ENCODE data around the gene TSFM. TPM values are rescaled to one million over a fixed set of nuclear protein-coding genes. Genes with fewer than 3 reads are reported as not detected.
"Not testable (repeated sequence)": the region's sequence is repeated elsewhere in the genome, so short reads cannot be mapped to it uniquely, and the experiment has no call there.

The TSFM gene
- polyA plus RNA-seq, 5 donors, result 24.1 to 37.1 (median 35.6) TPM

DNA sequence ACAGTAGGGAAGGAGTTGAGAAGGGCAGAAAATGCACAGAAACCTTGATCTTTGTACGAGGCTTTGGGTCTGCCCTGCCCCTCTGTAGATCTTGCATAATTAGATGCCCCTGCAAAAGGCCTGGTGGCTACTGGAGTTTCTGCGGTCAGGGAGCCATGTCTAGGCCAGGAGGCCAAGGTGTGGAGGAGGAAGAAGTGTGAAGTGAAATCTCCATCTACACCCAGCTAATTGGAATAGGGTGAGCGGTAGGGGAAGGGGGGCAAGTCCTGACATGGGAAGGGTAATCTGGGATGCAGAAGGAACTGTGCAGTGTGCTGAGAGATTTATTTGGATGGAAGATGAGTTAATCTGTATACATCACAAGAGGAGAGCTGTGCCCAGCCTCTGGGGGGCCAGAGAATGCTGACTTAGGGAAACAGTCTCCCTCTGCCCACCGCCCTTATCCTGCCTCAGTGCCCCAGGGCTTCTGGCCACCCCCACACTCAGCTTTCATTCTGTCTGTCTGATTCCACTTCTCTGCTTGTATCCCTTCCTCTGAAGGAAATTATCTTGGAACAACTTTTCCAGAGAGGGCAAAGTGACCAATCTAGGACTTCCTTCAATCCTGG lies 21.1 kb upstream of the TSFM start:
- DNase-seq, result no peak

DNA sequence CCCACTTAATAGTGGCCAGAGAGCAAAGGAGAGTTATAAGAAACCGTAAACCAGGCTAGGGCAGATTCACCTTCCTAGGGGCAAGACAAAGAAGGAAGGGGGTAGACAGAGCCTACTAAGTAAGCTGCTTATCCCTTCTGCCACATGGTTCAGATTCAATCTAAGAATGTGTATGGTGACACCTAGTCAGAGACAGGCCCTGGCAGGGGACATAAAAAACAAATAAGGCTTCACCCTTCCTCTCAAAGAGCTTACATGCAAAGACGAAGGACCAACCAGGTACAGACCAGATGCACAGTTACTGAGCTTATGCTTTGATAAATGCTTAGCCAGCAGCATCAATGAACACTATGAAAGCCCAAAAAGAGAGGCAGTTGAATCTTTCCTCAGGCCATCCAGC lies 20.1 kb upstream of the TSFM start:
- DNase-seq, result no peak

DNA sequence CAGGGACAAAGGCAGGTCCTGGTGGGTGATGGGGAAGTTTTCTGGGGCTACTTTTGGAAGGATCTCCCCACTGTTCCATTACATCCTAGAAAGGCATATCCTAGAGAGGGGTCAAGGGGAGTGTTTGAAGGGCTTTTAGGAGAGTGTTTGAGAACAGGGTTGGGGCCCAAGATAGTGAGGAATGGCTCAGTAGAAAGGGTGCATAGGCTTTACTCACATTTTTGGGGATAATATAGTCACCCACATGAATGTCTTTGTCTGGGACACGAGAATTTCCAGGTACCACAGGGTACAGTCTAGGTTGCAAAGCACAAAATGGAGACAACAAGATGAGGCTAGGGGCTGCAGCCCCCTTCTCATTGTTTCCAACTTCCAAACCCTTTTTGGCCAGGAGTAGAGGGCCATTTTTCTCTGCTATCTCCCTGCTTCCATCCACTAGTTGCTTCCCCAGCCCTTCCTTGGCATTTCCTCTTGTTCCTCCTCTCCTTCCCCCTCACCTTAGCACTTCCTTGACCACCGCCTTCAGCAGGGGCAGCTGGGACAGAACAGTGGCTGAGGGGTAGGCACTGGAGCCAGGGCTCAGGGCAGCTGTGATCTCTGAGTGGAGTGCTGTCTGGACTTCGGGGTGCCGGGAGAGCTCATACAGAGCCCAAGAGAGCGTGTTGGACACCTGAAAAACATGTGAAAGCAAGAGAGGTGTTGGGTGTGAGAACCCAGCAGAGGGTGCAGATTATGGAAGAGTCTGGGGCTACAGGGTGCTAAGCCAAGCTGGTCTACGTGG lies 18.5 kb upstream of the TSFM start:
- no peak for DNase-seq

DNA sequence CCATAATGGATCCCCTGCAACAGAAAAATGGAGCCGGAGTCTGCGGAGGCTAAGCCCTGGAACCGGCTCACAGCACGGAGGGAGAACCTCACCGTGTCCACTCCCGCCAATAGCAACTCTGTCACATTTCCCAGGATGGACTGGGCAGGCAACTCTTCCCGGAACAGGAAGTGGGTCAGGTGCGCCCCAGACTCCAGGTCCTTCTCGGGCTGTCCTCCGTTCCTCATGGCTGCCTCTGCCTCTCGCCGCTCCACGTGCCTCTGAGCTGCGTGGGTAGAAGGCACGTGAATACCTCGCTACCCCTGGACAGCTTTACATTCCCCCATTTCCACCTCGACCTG lies 18.0 kb upstream of the TSFM start:
- no peak for DNase-seq

DNA sequence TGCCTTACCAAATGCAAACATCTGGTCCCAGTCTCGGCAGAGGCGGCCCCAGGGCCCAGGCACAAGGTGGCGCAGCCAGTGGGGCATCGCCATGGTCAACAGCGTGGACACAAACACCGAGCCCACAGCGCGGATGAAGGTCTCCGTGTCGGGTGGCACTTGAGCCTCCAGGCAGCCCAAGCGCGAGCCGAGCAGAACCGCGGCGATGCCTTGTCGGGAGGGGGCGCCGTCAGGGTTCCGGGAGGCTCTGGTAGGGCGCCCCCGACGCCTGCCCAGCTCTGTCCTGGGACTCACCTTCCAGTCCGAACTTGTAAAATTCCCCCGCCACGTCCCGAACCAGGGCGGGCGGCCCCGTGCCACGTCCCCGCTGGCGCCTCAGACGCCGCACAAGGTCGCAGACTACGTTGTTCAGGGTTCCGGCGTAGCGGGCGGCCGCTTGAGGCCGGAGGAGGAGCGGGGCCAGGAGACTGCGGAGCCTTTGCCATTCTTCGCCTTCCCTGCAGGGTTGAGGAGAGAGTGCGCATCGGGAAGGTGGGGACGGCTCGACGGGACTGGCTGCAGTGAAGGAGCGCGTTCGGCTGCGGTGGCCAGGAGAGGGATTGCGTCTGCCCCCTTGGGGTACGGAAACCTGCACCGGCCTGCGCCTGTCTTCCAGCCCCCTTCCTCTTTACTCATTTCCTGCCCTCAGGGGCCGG lies 17.4 kb upstream of the TSFM start:
- DNase-seq, result no peak

DNA sequence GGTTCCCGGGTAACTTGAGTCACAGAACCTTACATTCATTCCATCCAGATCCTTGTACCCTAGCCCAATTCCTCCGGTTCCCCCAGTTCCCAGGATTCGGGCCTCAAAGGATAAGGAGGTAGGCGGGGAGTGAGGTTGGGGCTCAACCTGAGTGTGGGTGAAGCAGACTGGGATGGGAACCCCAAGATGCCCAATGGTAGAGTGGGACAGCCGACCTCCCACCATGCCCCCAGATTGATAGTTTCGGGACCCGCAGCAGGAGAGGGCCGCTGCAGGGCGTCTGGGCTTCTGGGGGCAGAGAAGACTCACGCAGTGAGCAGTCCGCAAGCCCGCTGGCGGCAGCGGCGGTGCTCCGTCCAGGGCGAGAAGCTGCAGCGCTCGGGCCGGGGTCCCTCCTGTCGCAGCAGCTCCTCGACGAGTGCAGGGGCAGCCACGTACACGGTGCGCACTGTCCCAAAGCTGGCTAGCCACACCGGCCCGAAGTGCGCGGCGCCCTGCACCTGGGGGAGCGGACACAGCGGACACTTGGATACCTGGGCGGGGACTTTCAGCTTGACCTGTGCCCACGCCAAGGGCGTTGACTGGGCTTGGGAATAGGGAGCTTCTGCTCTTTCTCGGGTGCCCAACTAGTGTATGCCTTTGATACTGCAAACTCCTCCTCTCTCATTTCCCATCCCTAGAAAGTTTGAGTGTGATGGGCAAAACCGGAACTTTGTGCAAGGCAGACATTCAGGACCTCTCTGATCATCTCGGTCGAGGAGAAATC lies 16.7 kb upstream of the TSFM start:
- no peak for DNase-seq

DNA sequence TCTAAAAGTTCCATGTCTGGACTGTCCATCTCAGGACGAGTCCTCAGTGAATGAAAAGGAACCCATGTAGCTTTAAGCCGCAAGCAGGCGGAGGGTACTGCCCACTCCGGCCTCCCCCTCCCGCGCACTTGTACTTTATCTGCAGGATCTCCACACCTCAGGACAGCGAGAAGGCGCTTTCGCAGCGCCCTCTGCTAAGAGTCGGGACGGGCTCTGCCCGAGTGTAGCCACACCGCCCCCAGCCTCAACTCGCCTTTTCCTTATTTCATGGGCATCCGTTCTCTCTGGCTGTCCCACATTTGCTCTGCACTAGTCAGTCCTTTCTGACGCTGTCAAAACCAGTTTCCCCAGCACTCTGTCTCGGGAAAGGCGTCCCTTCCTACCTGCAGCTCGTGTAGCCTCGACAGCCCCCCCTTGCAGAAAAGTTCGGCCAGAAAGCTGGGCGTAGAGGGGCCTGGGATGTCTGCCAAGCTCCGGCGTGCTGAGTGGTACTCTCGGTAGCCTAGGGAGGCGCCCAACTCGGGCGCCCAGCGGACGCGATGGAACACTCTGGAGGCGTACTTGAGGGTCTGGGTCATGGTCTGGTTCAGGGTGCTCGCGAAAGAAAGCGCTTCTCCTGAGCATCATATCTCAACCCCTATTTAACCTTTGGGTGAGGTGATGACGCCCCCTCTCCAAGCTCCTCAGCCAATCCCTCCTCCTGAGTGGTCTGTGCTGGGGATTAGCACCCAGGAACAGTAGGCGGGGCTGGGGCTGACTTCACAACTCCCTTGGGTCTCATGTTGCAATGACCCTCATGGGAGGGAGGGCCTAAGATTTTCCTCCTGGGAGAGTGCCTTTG lies 15.9 kb upstream of the TSFM start, which contains the start of gene CYP27B1:
TSS of gene CYP27B1 (minus strand) at position 615 of the 841 bp plus-strand sequence. CDS start at position 578, 37 bp downstream.
- no peak for DNase-seq

DNA sequence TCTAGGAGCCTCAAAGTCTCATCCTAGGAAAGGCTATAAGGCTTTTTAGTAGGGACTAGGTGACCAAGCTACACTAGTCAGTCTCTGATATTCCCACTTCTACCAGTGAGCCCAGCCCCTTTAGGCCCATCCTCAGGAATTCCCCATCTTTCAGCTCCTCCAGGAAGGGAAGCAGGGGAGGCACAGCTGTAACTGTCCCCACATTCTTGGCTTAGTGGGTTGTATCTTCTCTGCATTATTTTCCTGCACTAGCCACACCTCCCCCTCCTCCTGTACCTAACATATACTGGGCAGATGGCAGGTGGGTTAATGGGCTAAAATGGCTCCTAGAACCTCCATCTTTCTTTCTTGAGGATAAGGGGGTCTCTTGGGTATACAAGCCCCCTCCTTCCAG lies 15.3 kb upstream of the TSFM start:
- no peak for DNase-seq

DNA sequence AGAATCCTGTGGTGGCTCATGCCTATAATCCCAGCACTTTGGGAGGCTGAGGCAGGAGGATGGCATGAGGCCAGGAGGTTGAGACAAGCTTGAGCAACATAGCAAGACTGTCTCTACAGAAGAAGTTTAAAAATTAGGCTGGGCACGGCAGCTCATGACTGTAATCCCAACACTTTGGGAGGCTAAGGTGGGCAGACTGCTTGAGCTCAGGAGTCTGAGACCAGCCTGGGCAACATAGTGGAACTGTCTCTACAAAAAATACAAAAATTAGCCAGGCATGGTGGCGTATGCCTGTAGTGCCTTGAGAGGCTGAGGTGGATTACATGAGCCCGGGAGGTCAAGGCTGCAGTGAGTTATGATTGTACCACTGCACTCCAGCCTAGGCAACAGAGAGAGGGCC lies 14.7 kb upstream of the TSFM start:
- no peak for DNase-seq

DNA sequence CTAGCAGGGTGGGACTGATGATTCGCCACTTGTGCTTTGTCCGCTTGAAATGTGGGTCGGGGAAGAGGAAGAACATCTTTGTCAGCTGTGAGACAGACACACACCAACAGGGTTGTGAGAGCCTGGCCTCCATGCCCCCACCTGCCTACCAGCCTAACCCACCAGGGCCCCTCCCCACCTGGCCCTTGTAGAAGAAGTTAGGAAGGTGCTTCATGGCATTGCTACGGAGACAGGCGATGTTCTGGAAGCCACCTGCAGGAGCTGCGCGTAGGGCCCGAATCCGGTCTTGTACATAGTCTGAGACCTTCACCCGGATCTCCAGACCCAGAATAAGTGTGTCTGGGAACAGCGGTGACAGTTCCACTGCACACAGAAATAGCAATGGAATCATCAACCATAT lies 13.0 kb upstream of the TSFM start:
- DNase-seq, result no peak

DNA sequence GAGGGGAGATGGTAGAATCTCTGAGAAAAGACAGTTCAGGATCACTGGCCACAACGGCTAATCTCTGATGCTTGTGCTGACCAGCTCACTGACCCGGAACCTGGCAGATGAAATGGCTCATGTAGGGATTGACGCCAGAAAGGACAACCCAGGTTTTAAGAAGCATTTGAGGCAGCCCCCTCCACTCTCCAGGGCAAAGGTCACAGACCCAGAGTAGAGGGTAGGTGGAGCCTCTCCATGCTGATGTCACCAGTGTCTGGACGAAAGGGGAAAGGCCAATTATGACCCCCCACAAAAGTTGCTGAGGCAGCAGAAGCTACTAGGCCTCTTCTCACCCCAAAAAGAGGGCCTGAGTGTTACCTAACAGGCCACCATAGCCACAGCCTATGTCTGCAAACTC lies 11.9 kb upstream of the TSFM start:
- DNase-seq, result no peak

DNA sequence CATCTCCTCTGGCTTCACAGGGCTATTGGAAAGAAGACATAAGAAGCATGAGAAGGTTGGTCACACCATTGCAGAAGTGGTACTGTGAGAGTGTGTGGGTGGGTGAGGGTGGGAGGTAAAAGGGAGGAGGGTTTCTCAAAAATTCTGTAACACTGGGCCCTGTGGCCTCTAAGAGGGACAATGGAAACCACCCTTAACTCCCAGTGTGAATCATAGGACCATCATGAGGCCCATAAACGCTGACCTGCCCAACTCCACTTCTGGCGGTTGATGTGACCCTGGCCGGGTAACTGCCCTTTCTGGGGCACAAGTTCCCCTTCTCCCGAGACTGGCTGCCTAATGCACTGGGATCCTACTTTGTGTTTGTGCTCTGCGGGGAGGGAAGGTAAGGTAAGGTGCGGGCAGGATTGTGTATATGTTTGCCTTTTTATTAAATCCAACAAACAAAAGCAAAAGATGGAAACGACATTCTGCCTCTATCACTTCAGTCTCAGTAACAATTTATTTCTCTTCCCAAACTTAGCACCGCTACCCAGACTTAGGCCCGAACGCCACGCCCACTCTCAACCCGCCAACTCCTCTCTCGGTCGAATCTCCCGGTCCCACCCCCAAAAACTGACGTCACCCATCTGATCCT lies 11.2 kb upstream of the TSFM start:
- DNase-seq, result no peak

DNA sequence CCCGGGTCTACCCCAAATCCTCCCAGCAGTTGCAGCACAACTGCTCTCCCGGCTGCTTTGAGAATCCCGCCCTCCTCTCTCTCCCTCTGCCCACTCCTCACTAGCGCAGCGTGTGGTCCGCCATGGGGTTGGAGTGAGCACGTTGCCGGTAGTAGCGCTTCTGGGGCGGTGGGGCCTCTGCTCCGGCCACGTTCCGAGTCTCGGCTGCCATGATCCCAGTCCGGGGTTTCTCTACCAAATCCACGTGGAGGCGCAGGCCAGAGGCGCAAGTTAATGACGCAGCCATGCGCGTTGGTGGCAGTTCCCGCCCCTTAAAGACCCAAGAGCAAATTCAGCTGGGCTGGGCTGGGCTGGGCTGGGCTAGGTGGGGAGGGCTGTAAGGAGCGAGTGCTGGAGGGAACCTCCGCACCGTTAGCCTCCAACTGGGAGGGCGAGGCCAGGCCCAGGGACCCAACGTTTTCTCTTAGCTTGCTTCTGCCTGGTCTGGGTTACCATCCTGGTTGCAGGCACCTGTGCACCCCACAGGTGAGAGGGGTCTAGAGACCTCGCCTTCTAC lies 10.6 kb upstream of the TSFM start, which contains the start of gene METTL1:
TSS of gene METTL1 (minus strand) at position 233 of the 556 bp plus-strand sequence. CDS start at position 211, 22 bp downstream.
- peak; percentile 96 to 98 for DNase-seq

DNA sequence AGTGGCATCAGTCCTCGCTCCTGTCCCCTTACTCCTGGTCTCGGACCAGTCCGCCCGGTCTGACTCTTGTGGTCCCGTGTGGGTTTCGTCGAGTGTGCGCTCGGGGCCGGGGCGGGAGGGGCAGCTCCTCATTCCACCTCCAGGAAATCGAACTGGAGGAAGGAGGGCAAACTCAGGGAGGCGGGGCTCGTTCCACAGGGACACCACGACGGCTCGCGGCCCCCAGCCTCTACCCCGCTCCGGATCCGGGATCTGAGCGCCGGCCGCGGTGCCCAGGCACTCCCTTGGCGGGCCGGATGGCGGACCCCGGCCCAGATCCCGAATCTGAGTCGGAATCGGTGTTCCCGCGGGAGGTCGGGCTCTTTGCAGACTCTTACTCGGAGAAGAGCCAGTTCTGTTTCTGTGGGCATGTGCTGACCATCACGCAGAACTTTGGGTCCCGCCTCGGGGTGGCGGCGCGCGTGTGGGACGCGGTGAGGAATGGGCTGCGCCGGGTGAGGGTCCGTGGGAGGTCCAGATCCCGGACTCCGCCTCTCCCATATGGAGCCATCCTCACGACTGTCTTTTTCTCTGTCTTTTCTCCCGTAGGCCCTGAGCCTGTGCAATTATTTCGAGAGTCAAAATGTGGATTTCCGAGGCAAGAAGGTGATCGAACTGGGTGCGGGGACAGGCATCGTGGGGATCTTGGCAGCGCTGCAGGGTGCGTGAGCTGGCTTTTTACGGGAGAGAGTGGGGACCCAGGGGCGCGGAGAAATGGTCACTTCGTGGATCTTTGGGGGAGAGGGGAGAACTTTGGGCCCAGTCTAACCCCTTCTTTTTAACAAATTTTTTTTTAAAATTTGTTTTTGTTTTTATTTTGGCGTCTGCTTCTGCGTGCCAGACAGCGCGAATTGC lies 9.9 kb upstream of the TSFM start, which contains the start of gene EEF1AKMT3:
TSS of gene EEF1AKMT3 (plus strand) at position 186 of the 894 bp plus-strand sequence. CDS start at position 297, 111 bp downstream.
- DNase-seq, result peak in 1 of 2 donors; percentile 63

DNA sequence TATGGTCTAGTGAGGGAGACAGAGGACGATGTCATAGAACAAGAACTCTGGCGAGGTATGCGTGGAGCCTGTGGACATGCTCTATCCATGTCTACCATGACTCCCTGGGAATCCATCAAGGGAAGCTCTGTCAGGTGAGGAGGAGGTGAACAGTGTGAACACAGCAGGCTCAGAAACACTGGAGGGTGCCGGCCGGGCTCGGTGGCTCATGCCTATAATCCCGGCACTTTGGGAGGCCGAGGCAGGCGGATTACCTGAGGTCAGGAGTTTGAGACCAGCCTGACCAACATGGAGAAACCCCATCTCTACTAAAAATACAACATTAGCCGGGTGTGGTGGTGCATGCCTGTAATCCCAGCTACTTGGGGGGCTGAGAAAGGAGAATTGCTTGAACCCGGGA lies 8.0 kb upstream of the TSFM start:
- DNase-seq, result not testable (repeated sequence)

DNA sequence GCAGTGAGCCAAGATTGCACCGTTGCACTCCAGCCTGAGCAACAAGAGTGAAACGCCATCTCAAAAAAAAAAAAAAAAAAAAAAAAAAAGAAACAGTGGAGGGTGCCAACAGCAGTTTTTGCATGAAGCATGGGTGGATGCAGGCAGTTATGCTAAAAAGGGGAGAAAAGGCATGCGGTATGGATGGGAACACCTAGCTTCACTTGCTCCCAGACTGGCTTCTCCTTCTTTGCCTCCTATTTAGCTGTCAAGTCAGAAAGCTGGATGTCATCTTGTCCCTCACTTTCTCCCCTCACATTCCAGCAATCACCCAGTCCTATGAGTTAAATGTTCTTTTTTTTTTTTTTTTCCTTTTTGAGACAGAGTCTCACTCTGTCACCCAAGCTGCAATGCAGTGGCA lies 7.5 kb upstream of the TSFM start:
- DNase-seq, result no peak

DNA sequence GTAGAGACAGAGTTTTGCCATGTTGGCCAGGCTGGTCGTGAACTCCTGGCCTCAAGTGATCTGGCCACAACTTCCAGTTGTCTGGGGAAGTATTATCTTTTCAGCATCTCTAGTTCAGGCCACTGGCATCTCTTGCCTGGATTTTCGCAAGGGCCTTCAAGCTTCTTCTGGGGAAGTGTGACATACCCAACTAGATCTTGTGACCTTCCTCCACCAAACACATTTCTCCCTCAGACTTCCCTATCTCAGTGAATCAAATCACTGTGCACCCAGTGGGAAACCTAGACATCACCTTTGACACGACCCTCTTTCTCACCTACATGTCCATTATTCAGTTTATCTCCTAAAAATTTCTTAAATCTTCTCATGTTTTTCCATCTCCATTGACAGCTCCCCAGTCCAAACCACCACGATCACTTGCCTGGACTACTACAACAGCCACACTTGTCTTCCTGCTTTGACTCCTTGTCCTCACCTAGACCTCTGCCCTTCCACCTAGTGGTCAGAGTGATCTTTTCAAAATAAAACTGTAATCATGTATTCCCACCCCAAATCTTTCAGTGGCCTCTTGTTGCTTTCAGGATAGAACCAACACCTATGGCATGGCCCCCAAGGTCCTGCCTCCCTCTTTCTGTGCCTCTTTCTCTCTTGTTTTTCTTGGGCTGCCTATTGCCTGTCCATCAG lies 6.9 kb upstream of the TSFM start:
- DNase-seq, result no peak

DNA sequence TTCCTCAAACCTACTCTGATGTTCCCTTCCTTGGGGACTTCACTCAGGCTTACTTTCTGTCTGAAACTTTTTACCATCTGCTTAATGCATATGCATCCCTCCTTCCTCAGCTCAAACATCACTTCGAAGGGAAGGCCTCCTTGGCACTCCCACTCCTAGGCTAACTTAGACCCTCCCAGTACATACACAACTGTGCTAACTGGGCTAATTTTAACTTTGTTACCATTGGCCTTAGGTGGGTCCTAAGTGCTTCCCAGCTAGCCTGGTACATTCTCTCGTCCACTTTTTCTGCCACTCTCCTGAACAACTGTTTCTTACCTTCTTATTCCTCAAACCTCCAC lies 6.4 kb upstream of the TSFM start:
- DNase-seq, result no peak

DNA sequence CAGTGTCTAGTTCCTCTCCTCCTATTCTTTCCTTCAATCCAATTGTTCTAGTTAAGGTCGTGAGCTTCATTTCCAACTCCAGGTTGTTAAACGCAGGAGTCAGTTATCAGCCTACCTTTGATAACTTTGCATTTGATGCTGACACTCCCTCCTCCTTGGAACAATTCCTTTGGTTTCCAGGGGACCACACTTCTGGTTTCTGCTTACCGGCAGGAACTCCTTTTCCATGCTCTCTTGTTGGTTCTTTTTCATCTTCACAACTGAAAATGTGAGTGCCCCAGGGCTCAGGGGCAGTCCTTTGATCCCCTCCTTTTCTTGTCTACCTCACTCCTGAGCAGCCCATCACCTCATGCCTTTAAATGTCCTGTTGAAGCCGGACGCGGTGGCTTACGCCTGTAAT lies 5.2 kb upstream of the TSFM start:
- DNase-seq, result no peak

Measured in right lung (tissue), 5 donors.